Activated CD8-positive, alpha-beta memory T cell treated with anti-CD3 and anti-CD28 coated beads, Interleukin-2, amount 50 U/mL, for 24 hours (primary cell): ENCODE measurements around the gene NPPB.

Experiments used
- DNase-seq: peaks from one replicate; pipeline ENCODE4 v3.0.0-alpha.2; 2020; ENCODE audit errors: extremely low read depth

Gene NPPB

GRCh38 chr1:11880911-11881748 is 22.4 kb upstream of the NPPB start:
- no peak for DNase-seq

GRCh38 chr1:11880181-11880575 is 21.4 kb upstream of the NPPB start:
- DNase-seq = no peak

- no peak for DNase-seq
Measured at GRCh38 chr1:11879311-11880180, 20.8 kb upstream of the NPPB start.

GRCh38 chr1:11878891-11879190 is 20.1 kb upstream of the NPPB start:
- DNase-seq = no peak

GRCh38 chr1:11878081-11878890 is 19.5 kb upstream of the NPPB start:
- no peak for DNase-seq

GRCh38 chr1:11877074-11877473 is 18.3 kb upstream of the NPPB start:
- no peak for DNase-seq

GRCh38 chr1:11875094-11875493 is 16.3 kb upstream of the NPPB start:
- no peak for DNase-seq

- DNase-seq = no peak
Measured at GRCh38 chr1:11874624-11875023, 15.9 kb upstream of the NPPB start.

- no peak for DNase-seq
Measured at GRCh38 chr1:11874258-11874562, 15.5 kb upstream of the NPPB start.

GRCh38 chr1:11873395-11874257 is 14.9 kb upstream of the NPPB start:
- DNase-seq = no peak

GRCh38 chr1:11872545-11872944 is 13.8 kb upstream of the NPPB start:
- DNase-seq = no peak

GRCh38 chr1:11869650-11870207 is 11.0 kb upstream of the NPPB start:
- DNase-seq = no peak

GRCh38 chr1:11869104-11869503 is 10.4 kb upstream of the NPPB start:
- no peak for DNase-seq

- DNase-seq = no peak
Measured at GRCh38 chr1:11868331-11868980, 9.7 kb upstream of the NPPB start.

GRCh38 chr1:11862890-11863289 is 4.1 kb upstream of the NPPB start:
- no peak for DNase-seq

GRCh38 chr1:11860587-11860986 is 1.8 kb upstream of the NPPB start:
- DNase-seq = no peak

GRCh38 chr1:11860083-11860482 is 1.3 kb upstream of the NPPB start:
- DNase-seq = no peak

GRCh38 chr1:11858968-11859871 is 475 bp upstream of the NPPB start:
- DNase-seq = peak; percentile 33

- DNase-seq = no peak
Measured at GRCh38 chr1:11858158-11858557, 587 bp downstream of the NPPB start.
